PFSK-1 (cell line): Measurements from ENCODE around the gene SPRTN.

Experiments
- FOXP2 ChIP-seq: optimal IDR thresholded peaks from 2 replicates; pipeline ENCODE3; 2011; ENCODE audit warnings: borderline replicate concordance, control low read depth, inconsistent platforms; ENCODE audit not compliant: insufficient read depth; ENCODE audit errors: extremely low read length, extremely low read depth
- POLR2AphosphoS5 ChIP-seq: IDR thresholded peaks from 2 replicates; pipeline ENCODE4 v1.6.1; 2012; ENCODE audit warnings: low read depth, mild to moderate bottlenecking, control low read depth, low read length, moderate library complexity
- REST ChIP-seq, 2 experiments: IDR thresholded peaks; 2 replicates each; pipeline versions ENCODE4 v1.6.1 to v1.8.0; 2011 to 2012; ENCODE audit warnings: low read depth in 2 of 2, low read length in 2 of 2, control low read depth in 1 of 2, inconsistent platforms in 1 of 2, mild to moderate bottlenecking in 1 of 2, moderate library complexity in 1 of 2; ENCODE audit not compliant: insufficient read depth in 1 of 2
- SIN3A ChIP-seq: IDR thresholded peaks from 2 replicates; pipeline ENCODE4 v1.6.1; 2012; ENCODE audit warnings: mild to moderate bottlenecking, low read length, moderate library complexity, borderline replicate concordance; ENCODE audit not compliant: insufficient read depth
- TAF1 ChIP-seq: IDR thresholded peaks from 2 replicates; pipeline ENCODE4 v1.6.1; 2012; ENCODE audit warnings: low read length, control low read depth, borderline replicate concordance; ENCODE audit not compliant: insufficient read depth

Gene SPRTN

DNA sequence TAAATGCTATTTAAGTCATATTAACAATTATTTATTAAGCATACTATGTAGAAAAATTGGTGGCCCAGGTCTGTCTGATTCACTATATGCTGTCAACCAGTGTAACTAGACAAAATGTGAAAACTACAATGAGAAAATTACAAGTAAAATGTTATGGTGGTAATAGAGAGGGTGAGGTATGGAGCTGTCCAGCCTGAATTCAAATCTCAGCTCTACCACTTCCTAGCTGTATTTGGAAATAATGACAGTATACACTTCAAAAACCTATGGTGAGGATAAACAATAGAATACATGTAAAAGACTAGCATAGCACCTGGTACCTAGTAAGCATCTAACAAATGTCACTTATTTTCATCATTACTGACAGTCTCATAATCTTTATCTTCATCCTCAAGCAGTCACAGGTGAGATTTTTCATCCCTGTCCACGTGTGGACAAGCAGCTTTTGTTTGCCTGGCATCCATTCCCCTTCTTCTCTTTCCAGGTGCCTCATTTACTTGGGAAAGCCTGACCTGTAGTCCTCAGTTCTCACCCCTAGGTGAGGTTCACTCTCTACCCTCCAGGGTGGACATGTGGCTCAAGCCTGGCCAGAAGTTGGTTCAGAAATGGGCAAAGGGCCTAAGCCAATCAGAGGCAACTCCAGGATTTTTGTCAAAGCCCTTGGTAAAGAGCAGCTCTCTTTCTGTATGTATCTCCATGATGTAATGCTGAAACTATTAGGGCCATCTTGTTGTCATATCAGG, 54.5 kb downstream of the SPRTN start:
- TF ChIP-seq REST (IDR thresholded peaks at IDR 0.05; ENCODE audit: insufficient read depth in 1 of 2, low read depth in 2 of 2, low read length in 2 of 2) = peak in 1 of 2 experiments; percentile 56; a peak in 2 of 4 replicates
- no peak for TF ChIP-seq SIN3A

GRCh38 chr1:231393668-231394067, 55.6 kb downstream of the SPRTN start:
- TF ChIP-seq TAF1 (no peak), FOXP2 (no peak), POLR2AphosphoS5 (no peak), REST (IDR thresholded peaks at IDR 0.05; ENCODE audit: insufficient read depth in 1 of 2, low read depth in 2 of 2, low read length in 2 of 2) (no peak), SIN3A (no peak)

DNA sequence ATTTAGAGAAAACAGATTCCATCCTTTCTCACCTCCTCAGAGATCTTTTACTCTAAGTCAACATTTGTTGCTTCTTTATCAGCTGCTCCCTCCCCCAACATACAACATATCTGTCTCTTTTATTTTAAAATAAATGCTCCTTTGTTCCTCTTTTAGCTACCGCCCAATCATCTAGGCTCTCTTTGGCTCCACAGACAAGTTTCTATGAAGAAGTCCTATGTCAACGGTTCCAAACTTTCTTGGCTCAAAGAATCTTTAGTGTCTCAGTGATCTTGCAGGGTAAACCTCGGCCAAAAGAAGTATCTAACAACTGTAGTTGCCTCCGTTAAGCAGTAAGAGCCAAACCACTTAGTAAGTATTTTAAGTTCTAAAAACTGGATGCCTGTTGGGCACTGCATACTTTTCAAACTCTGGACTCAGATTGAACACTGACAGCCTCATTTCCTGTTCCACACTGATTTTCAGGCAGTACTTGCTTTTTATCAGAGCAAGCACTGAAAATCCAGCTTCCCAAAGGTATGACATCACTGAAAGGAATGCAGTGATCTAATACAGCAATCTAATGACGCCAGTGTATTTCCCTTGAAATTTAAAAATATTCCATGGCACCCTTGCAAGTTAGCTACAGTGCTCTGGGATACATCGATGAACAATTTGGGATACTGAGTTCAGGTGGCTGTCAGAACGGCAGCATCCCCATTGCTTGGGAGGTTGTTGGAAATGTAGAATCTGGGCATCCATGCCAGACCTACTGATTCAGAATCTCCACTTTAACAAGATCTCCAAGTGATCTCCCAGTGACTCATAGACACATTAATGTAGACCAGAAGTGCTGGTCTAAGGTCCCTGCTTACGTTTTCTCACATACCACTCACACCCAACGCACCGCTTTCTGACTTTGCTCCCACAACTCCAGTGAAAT, 57.2 kb downstream of the SPRTN start:
- TF ChIP-seq TAF1 = no peak
- TF ChIP-seq REST (IDR thresholded peaks at IDR 0.05; ENCODE audit: insufficient read depth in 1 of 2, low read depth in 2 of 2, low read length in 2 of 2) = no peak

GRCh38 chr1:231395998-231396390, 57.9 kb downstream of the SPRTN start:
- TF ChIP-seq TAF1 (no peak), REST (IDR thresholded peaks at IDR 0.05; ENCODE audit: insufficient read depth in 1 of 2, low read depth in 2 of 2, low read length in 2 of 2) (no peak), POLR2AphosphoS5 (no peak), FOXP2 (no peak), SIN3A (no peak)
